ENCODE results near the gene HAUS6. TPM values are rescaled to one million over a fixed set of nuclear protein-coding genes. Genes with fewer than 3 reads are reported as not detected.

Gene HAUS6
- total RNA-seq, 4 donors from 2014 or later = 7.8 to 15.3 (median 10.9) TPM

- TF ChIP-seq CTCF (IDR thresholded peaks at IDR 0.05; ENCODE audit: low read depth) = no peak
Observed at GRCh38 chr9:19028835-19029451, 73.8 kb downstream of the HAUS6 start.

GRCh38 chr9:19027825-19028224 lies 74.9 kb downstream of the HAUS6 start:
- no peak for TF ChIP-seq CTCF (IDR thresholded peaks at IDR 0.05; ENCODE audit: low read depth)

GRCh38 chr9:19026375-19026774 lies 76.3 kb downstream of the HAUS6 start:
- no peak for TF ChIP-seq CTCF (IDR thresholded peaks at IDR 0.05; ENCODE audit: low read depth)

GRCh38 chr9:19023078-19023477 lies 79.6 kb downstream of the HAUS6 start:
- no peak for TF ChIP-seq CTCF (IDR thresholded peaks at IDR 0.05; ENCODE audit: low read depth)

GRCh38 chr9:19022206-19022605 lies 80.5 kb downstream of the HAUS6 start:
- TF ChIP-seq CTCF (IDR thresholded peaks at IDR 0.05; ENCODE audit: low read depth) = no peak

GRCh38 chr9:19020886-19021455 lies 81.7 kb downstream of the HAUS6 start:
- TF ChIP-seq CTCF (IDR thresholded peaks at IDR 0.05; ENCODE audit: low read depth) = no peak

GRCh38 chr9:19018201-19018600 lies 84.5 kb downstream of the HAUS6 start:
- TF ChIP-seq CTCF (IDR thresholded peaks at IDR 0.05; ENCODE audit: low read depth) = no peak
